ENCODE data around the gene CUTC.
"Not testable (repeated sequence)": the region's sequence is repeated elsewhere in the genome, so short reads cannot be mapped to it uniquely, and the experiment has no call there.

Gene CUTC

GRCh38 chr10:99743841-99744240 is 11.8 kb downstream of the CUTC start:
- DNase-seq, result no peak

DNA sequence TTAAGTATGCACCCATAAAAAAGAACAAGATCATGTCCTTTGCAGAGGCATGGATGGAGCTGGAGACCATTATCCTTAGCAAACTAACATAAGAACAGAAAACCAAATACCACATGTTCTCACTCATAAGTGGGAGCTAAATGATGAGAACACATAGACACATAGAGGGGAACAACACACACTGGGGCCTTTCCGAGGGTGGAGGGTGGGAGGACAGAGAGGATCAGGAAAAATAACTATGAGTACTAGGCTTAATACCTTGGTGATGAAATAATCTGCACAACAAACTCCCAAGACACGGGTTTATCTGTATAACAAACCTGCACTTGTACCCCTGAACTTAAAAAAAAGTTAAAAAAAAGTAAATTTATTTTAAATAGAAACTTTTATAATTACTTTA is 14.1 kb downstream of the CUTC start:
- DNase-seq, result not testable (repeated sequence)

DNA sequence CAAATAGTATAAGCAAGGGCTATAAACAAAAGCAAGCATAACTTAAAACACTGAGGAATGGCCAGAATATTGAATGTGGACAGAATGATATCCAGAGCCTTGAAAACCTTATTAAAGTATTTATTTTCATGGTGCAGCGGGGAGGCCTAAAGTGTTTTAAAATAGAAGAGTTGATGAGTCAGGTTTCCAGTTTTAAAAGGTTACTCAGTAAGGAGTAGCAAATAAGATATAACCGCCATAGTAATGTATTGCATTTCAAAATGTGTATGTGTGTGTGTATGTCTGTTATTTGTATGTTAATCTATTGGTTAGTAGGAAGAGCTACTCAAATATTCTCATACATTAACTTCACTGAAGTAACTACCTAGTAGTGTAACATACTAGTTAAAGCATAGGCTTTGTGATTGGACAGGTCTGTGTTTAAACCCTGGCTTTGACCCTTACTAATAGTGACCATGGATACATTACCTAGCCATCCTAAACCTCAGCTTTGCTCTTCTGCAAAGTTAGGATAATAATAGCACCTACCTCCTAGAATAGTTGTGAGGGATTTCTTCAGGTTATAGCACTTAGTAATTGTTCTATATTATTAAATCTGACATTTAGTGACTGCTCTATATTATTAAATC is 16.9 kb downstream of the CUTC start:
- DNase-seq, result no peak

DNA sequence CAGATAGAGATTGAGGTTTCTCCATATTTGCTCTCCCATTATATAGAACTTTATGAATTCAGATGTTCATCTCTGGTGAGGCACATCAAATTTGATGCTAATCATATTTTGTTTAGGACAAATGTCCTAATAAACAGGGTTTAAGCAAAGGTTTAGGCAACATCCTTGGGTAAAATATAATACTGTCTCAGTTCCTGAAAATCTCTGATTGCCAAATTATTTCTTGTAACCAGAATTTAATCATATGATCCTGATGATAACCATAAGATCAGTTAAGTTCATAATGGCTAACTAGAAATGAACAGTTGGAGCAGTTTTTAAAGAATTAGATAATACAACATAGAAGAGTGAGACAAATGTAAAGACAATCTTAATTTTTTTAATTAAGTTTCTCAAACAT is 18.6 kb downstream of the CUTC start:
- no peak for DNase-seq

- no peak for DNase-seq
Observed at GRCh38 chr10:99754670-99755069, 22.6 kb downstream of the CUTC start.

- no peak for DNase-seq
Observed at GRCh38 chr10:99756159-99756558, 24.1 kb downstream of the CUTC start.

- DNase-seq, result no peak
Observed at GRCh38 chr10:99758211-99758891, 26.3 kb downstream of the CUTC start.

- DNase-seq, result no peak
Observed at GRCh38 chr10:99760321-99760720, 28.3 kb downstream of the CUTC start.

- no peak for DNase-seq
Observed at GRCh38 chr10:99761365-99761764, 29.3 kb downstream of the CUTC start.

DNA sequence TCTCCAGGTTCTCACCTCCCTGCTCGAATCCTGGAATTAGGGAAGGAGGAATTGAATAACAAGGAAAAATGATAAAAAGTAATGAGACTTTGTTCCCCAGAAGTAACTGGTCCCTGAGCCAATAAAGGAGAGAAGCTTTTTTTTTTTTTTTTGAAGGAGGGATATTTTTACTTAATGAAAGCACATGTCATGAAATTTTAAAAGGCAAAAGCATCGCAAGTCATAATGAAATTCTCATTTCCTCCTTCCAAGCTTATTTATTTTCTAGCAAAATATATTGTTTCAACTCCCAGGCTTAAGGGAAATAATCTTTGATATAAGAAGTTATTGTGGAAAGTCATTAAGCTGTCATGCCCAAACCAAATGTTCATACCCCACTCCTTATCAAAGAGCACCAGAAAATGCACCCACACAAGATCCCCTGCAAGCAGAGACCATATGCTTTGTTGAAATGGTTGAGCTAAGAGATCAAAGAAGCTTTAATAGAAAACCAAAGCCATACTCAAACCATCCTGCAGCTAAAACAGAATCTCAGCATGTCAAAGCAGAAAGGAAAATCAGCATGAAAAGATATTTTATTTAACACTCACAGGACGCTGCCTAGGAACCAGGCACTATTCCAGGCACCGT is 33.8 kb downstream of the CUTC start:
- no peak for DNase-seq

GRCh38 chr10:99766302-99766681 is 34.3 kb downstream of the CUTC start:
- no peak for DNase-seq

DNA sequence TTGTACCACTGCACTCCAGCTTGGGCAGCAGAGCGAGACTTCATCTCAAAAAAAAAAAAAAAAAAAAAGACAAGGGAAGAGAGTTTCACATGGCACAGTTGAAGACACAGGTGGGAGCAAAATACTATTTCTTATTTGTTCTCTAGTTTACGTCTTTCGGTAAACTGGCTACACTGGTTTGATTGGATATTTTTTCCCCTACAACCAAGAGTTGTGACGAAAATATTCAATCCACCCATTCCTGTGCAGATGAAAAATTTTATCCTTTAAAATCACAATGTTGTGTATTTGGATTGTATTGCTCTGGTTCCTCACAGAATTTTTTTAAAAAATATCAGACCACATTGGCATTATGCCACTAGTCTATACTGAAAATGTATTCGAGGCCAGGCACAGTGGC is 35.9 kb downstream of the CUTC start:
- DNase-seq, result no peak

DNA sequence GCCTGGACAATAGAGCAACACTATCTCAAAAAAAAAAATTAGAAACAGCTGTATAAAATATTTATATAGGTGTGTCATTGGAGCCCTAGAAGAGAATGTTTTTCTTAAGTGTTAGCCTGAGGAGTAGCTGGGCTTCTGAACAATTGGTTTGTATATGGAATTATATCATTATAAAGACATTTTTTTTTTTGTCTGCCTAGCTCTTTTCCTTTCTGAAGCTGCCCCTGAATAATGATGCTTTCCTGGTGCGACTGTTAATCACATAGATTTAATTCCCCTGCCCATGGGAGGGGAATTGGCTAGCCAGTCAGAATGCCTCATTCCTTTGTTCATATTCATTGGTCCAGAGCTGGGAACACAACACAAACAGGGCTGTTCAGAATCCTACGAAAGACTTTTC is 36.5 kb downstream of the CUTC start:
- no peak for DNase-seq

DNA sequence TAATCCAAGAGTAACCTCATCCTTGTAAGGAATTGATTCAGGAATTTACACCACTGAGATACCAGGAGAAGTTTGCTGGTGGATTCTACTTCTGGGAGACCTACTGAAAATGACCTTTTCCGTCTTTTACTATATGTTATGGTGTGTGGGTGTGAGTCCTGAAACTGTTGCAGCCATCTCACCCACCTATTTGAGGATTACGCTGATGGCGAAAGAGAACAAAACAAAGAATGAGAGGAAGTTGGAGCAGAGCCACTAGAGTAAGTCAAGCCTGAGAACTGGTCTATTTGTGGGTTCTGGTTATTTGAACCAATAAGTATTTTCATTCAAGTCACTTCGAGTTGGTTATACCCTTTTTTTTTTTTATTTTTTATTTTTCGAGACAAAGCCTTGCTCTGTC is 37.7 kb downstream of the CUTC start:
- DNase-seq, result no peak

DNA sequence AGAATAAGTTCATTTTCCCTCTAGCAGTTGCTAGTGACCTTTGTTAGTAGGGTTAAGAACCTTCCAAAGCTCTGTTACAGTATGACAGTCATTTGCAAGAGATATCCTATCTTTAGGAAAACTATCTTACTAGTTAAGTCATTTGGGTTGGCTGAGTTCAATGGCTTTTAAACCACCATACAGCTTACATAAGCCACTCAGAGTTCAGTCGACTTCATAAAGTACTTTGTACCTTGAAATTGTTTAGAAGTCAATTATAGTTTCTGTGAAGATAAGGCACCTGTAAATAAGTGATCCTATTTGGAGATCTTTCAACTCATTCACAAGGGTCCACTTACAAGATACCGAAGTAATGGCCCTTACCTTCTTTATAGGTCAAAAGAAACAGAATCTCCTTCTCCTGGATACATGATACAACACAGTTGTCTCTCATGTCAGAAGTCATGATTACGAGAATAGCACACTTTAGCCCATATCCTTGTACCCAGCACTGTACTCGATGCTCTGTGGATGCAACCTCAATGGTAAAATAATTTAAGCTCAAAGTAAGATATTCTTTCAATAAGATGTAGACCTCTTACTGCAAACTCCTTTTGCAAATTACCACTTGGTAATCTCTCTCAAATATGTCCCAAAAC is 38.5 kb downstream of the CUTC start:
- DNase-seq, result no peak

DNA sequence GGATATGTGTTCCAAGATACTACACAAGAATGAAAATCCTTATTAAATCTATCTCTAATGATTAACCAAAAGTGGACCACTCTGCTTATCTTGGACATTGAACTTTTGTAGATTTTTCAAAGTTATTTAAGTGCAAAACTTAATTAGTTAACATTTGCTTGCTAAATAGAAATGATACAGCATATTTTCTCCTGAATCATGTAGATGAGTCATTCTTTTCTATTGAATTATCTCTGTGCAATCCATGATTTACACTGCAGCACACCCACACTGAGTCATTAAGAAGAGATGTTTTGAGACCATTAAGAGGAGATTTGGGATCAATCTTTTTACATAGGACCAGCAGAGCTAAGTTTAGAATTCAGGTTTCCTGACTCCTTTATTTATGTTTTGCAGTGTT is 43.8 kb downstream of the CUTC start:
- no peak for DNase-seq

DNA sequence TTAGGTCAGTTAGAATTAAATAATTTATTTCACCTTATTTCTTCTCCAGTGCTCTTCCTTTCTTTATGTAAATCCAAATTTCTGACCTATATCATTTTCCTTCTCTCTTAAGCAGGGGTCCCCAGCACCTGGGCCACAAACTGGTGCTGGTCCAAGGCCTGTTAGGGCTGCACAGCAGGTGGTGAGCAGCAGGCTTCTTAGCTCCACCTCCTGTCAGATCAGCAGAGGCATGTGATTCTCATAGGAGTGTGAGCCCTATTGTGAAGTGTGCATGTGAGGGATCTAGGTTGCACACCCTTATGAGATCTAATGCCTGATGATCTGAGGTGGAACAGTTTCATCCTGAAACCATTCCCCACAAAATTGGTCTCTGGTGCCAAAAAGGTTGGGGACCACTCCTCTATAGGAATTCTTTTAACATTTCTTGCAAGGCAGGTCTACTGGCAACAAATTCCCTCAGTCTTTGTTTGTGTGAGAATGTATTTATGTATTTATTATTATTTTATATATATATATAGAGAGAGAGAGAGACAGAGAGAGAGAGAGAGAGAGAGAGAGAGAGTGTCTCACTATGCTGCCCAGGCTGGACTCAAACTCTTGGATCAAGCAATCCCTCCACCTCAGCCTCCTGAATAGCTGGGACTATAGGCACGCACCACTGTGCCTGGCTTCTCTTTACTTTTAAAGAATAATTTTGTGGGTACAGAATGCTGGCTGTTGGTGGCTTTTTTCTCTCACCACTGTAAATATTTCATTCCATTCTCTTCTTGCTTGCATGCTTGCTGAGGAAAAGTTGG is 46.1 kb downstream of the CUTC start:
- no peak for DNase-seq

- no peak for DNase-seq
Observed at GRCh38 chr10:99779335-99779734, 47.3 kb downstream of the CUTC start.

DNA sequence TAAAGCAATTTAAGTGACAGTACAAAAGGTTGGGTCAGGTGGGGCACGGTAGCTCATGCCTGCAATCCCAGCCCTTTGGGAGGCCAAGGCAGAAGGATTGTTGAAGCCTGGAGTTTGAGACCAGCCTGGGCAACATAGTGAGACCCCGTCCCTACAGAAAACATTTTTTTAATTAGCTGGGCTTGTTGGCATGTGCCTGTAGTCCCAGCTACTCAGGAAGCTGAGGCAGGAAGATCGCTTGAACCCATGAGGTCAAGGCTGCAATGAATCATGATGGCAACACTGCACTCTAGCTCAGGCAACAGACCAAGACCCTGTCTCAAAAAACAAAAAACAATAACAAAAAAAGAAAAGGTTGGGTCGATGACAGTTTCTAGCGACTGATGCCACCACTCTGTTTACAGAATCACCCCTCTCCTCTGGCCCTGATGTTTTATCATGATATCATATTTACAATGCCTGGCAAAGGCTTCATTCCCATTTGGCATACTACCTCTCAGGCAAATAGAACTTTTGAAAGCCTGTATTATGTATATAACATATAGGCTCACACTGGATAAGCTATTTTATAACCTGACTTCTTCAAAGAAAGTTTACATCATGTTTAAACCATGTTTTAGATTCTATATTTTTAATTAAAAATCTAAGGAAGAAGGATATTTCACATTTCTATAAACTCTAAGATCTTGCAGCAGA is 49.8 kb downstream of the CUTC start:
- DNase-seq, result no peak

DNA sequence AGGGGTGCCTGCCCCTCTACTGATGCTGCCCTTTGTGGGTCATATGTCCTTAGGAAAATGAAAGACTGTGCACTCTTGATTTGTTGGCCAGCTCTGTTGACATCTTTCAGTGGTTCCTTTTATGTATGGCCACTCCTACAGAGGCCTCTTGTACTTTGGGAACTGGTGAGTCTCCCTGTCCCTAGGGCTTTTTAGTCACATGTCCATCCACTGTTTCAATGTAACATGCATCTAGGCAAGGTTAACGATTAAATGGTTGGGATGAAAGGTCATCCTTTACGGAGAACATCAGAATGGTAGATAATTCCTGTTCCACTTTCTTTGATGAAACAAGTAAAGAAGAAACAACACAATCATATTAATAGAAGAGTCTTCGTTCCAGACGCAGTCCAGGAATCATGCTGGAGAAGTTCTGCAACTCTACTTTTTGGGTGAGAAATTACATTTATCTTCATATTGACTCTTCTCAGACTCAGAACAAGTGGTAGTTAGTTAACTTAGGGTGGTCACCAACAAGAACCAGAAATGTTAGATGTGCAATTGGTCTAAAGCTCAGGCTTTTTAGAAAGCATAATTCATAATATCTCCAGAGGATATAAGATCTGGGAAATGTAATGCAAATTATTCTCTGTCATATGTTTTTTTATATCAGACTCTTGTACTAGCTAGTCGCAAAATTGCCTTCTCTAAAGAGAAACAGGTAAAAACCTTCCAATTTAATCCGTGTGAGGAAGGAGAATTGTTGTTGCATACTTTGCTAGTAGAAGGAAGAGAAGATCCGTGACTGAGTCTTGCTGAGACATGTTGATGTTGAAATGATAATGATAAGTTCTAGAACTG is 50.6 kb downstream of the CUTC start, which contains the start of gene ABCC2:
TSS of gene ABCC2 (plus strand) at position 194 of the 840 bp plus-strand sequence. CDS start at position 399, 205 bp downstream.
- DNase-seq, result no peak

DNA sequence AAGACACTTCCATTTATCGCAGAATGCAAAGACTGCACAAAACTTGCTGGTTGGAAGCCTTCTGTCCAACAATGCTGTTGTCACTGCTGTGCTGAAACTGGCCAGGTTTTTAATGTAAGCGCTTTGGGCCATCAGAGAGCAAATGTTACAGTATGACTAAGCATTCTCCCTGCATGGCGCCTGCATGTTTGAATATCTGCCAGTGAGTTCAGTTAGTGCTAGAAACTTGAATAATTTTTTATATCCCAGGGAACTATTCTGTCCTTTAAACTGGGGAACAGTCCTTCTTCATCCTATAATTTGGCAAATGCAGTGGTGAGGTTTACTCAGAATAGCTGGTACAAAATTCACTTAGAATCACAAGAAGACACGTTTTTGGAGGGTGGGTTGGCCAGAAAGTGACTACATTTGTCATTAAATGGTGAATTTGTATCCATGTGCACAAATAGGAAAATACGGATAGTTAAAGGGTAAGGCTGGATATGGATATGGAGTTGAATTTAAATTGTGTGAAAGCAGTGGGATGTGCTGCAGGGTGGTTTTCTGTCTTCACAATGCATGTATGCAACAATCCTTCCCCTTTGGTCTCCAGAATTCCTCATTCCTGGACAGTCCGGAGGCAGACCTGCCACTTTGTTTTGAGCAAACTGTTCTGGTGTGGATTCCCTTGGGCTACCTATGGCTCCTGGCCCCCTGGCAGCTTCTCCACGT is 52.1 kb downstream of the CUTC start:
- DNase-seq, result no peak

Data from activated CD4-positive, alpha-beta T cell treated with anti-CD3 and anti-CD28 coated beads for 4 hours (primary cell).